ENCODE measurements around the gene SPRYD3.

DNA sequence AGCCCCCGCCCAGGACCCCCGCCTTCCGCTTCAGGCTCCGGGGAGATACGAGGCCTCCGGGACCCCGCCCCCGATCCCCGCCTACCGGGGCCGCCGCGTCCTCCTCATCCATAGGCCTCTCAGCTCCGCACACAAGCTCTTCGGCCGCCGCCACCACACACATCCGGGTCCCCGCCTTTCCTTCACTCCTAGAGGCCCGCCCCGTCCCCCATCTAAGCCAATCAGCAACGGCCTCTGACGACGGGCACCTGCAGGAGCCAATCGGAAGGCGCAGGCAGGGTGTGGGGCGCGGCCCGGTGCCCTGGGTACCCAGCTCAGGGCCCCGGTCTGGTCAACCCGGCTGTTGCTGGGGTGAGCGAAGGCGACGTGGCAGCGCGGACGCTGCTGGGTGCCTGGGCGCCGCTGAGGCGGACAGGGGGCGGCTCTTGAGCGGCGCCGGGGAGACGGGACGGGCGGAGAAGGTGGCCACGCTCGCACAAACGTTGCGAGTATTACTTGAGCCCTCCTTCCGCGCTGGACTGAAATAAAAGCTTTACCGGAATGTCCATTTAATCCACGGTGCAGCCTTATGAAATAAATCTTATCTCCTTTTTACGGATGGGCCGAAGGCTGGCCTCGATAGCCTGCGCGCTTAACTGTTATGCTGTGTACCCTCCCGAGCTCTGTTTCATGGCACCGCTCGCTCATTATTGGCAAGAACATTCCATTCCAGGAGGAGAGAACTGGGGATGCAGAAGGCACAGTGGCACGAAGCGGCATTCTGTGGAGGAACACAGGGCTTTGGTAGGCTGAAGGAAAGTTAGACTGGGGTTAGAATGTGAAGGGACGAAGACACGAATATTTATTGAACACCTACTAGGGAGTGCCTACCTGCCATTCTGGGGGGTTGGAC is at the start of gene SPRYD3:
- TF ChIP-seq POLR2AphosphoS5 (IDR thresholded peaks at IDR 0.05; ENCODE audit: low read depth, low read length) (peak; percentile 46; the same call in 1 of the 2 replicates), POLR2A (IDR thresholded peaks at IDR 0.05; ENCODE audit: low read depth, low read length) (peak; percentile 78)
